HG02884 (cell line): Measurements from ENCODE around the gene OR52K1.
"Not testable (repeated sequence)": the region's sequence is repeated elsewhere in the genome, so short reads cannot be mapped to it uniquely, and the experiment has no call there.

Source experiments
- ATAC-seq: cut with Tn5 transposase; IDR thresholded peaks from one replicate; pipeline ENCODE4 v1.9.1; 2021; ENCODE audit warnings: mild to moderate bottlenecking, moderate library complexity; ENCODE audit not compliant: unreplicated experiment

OR52K1 gene

DNA sequence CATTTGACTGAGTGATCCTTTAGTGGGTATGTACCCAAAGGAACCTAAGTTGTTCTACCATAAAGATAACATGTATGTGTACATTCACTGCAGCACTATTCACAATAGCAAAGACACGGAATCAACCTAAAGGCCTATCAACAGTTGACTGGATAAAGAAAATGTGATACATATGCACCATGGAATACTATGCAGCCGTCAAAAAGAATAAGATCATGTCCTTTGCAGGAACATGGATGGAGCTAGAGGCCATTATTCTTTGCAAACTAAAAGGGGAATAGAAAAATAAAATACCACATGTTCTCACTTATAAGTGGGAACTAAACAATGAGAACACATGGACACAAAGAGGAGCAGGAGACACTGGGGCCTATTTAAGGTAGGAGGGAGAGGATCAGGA, 9.0 kb downstream of the OR52K1 start:
- not testable (repeated sequence) for ATAC-seq

DNA sequence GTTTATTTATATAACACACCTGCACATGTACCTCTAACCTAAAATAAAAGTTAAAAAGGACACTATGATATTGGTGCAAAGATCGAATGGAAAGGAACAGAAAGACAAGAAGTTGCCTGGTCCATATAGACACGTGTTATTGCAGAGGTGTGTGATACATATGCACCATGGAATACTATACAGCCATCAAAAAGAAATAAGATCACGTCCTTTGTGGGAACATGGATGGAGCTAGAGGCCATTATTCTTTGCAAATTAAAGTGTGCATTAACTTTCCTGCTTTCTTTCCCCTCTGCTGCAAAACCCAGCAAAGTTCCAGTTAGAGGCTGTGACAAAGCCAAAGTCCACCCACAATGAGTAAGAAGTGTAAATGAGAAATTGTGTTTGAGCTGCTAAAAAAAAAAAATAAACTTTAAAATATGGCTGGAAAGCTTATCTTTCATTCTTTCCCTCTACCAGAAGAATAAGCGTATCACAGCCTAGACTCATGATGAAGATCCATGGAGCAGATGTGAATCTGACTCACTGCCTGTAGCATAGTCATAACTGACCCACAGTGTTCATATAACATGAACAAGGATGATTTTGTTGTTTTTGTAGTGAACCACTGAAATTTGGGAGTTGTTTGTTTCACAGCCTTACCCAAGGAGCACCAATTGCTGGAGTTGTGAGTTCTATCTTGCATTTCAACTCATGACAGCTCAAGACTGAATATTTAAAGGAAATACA, 9.6 kb downstream of the OR52K1 start:
- no peak for ATAC-seq

- no peak for ATAC-seq
Measured at GRCh38 chr11:4493480-4493818, 11.0 kb downstream of the OR52K1 start.

GRCh38 chr11:4495487-4495886, 13.0 kb downstream of the OR52K1 start:
- ATAC-seq = no peak

DNA sequence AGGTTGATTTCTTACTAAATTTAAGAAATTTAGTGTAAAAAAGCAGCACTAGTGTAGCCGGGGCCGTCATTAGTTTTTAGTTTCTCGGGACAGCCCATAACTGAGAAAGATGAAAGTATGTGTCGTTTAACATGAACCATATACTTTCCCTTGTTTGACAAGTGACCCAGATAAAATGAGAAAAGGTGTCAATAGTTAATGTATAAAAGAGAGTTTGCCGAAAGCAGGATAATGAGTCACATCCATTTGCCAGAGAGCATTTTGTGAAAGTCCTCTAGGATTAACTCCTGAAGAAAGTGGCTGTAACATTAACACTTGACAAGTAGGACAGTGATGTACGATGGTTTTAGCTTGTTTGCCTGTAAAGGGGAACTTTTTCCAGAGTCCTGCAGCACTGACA, 13.5 kb downstream of the OR52K1 start:
- no peak for ATAC-seq

DNA sequence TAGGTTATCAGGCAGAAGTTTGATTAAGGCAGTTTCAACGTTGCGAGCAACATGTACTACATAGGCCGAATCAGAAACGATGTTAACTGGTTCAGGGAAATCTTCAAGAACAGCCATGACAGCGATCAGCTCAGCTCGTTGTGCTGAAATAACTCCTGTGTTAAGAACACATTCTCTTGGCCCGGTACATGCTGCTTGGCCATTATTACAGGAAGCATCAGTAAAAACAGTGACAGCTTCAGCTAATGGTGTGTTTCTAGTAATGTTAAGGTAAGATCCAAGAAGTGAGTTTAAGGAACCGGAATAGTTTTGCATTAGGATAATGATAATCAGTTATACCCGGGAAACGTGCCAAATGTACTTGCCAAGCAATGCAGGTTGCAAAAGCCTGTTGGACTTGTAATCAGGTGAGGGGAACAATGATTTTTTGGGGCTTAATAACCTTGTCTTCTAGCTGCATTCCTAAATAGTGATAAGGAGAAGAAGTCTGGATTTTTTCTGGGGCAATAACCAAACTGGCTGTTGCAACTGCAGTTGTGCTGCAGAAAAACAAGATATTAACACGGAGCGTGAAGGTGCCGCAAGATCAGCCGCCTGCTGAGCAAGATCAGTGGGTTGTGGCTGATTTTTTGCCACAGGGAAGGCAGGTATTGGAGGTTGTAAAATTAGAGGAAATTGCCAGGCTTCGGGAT, 14.3 kb downstream of the OR52K1 start:
- ATAC-seq = no peak

DNA sequence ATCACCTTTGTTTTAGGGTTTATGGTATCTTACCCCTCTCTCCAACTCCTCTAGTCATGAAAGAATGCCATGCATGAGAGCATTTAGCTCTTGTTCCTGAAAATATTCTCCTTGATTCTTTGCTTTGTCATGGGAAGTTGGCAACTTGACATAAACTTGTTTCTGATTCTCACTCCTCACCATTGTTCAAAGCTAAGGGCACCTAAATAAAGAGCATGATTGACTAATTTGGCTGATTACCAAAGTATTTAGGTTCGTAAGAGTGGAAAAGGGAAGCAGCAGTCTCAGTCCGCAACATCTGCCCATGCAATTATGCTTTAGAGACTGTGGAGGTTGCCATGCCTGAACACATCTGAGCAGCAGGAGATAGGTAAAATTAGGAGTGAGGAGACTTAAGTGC, 26.4 kb downstream of the OR52K1 start:
- no peak for ATAC-seq

- ATAC-seq = no peak
Measured at GRCh38 chr11:4511282-4512245, 29.1 kb downstream of the OR52K1 start.

- no peak for ATAC-seq
Measured at GRCh38 chr11:4514196-4514595, 31.8 kb downstream of the OR52K1 start.

DNA sequence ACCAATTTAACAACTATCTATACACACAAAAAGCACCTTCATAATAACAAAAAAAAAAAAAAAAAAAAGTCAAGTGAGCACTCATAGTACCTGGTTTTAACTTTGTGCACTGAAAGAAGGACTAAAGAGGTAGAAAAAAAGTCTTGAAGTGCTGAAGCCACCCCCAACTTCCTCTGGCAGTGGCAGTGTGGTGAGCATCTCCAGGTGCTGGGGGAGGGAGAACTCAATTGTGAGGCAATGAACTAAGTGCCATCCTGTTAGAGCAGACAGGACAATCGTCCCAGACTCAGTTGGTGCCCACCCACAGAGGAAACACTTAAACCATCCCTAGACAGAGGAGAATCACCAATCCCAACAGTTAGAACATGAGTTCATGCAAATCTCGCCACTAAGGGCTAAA, 39.9 kb downstream of the OR52K1 start:
- no peak for ATAC-seq

DNA sequence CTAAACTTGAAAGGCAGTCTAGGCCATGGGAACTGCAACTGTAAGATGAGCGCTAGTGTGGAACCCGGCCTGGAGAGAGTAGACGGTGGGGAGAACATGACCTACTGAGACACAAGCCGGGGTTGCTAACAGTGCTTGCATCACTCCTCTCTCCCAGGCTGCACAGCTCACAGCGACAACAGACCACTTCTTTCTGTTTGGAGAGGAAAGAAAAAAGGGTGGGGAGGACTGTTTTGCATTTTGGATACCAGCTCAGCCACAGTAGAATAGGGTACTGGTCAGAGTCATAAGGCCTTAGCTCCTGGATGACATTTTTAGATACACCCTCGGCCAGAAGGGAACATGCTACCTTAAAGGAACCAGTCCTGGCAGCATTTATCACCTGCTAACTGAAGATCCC, 40.3 kb downstream of the OR52K1 start:
- ATAC-seq = no peak

- no peak for ATAC-seq
Measured at GRCh38 chr11:4523666-4524065, 41.2 kb downstream of the OR52K1 start.

DNA sequence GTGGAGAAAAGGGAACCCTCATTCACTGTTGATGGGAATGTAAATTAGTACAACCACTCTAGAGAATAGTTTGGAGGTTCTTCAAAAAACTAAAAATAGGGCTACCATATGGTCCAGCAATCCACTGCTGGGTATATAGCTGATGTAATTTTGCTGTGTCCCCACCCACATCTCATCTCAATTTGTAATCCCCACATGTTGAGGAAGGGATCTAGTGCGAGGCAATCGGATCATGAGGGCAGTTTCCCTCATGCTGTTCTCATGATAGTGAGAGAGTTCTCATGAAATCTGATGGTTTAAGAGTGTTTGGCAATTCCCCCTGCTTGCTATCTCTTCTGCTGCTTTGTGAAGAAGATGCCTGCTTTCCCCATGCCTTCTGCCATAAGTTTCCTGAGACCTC, 45.5 kb downstream of the OR52K1 start:
- no peak for ATAC-seq

GRCh38 chr11:4531686-4532085, 49.2 kb downstream of the OR52K1 start:
- ATAC-seq = not testable (repeated sequence)

GRCh38 chr11:4539603-4540219, 57.3 kb downstream of the OR52K1 start:
- ATAC-seq = peak; percentile 74

- no peak for ATAC-seq
Measured at GRCh38 chr11:4541071-4541470, 58.6 kb downstream of the OR52K1 start.
